HG02938 (cell line): ENCODE results near the gene LEFTY1.
"Not testable (repeated sequence)": the region's sequence is repeated elsewhere in the genome, so short reads cannot be mapped to it uniquely, and the experiment has no call there.

ENCODE experiments used
- ATAC-seq: cut with Tn5 transposase; IDR thresholded peaks from one replicate; pipeline ENCODE4 v1.9.1; 2021; ENCODE audit warnings: mild to moderate bottlenecking, moderate library complexity; ENCODE audit not compliant: unreplicated experiment

Gene LEFTY1

GRCh38 chr1:225888289-225888897 lies 553 bp downstream of the LEFTY1 start:
- ATAC-seq: no peak

- ATAC-seq: not testable (repeated sequence)
Observed at GRCh38 chr1:225887554-225888288, 1.2 kb downstream of the LEFTY1 start.

- no peak for ATAC-seq
Observed at GRCh38 chr1:225887030-225887314, 2.0 kb downstream of the LEFTY1 start.

- no peak for ATAC-seq
Observed at GRCh38 chr1:225886159-225887029, 2.6 kb downstream of the LEFTY1 start.

GRCh38 chr1:225885336-225885735 lies 3.6 kb downstream of the LEFTY1 start:
- no peak for ATAC-seq

- no peak for ATAC-seq
Observed at GRCh38 chr1:225883616-225884265, 5.2 kb downstream of the LEFTY1 start.

GRCh38 chr1:225882694-225883615 lies 6.0 kb downstream of the LEFTY1 start:
- peak; percentile 21 for ATAC-seq

- peak; percentile 71 for ATAC-seq
Observed at GRCh38 chr1:225881959-225882693, 6.8 kb downstream of the LEFTY1 start, which contains the start of gene TMEM63A. Gene TMEM63A (minus strand): TSS chr1:225882380. CDS start chr1:225877580, 4,800 bp downstream.

GRCh38 chr1:225881081-225881958 lies 7.6 kb downstream of the LEFTY1 start:
- no peak for ATAC-seq

- ATAC-seq: no peak
Observed at GRCh38 chr1:225880636-225881035, 8.3 kb downstream of the LEFTY1 start.

- ATAC-seq: no peak
Observed at GRCh38 chr1:225880222-225880588, 8.7 kb downstream of the LEFTY1 start.

- no peak for ATAC-seq
Observed at GRCh38 chr1:225879521-225880221, 9.3 kb downstream of the LEFTY1 start.

- ATAC-seq: no peak
Observed at GRCh38 chr1:225878282-225878681, 10.7 kb downstream of the LEFTY1 start.

GRCh38 chr1:225877580-225877979 lies 11.4 kb downstream of the LEFTY1 start:
- ATAC-seq: no peak

- no peak for ATAC-seq
Observed at GRCh38 chr1:225876900-225877510, 11.9 kb downstream of the LEFTY1 start.

GRCh38 chr1:225875044-225875815 lies 13.7 kb downstream of the LEFTY1 start:
- no peak for ATAC-seq

- no peak for ATAC-seq
Observed at GRCh38 chr1:225874431-225874830, 14.5 kb downstream of the LEFTY1 start.
